Measurements from ENCODE around the gene TFPI2.
"Not testable (repeated sequence)": the region's sequence is repeated elsewhere in the genome, so short reads cannot be mapped to it uniquely, and the experiment has no call there.

Gene TFPI2

GRCh38 chr7:93890464-93891068, at the start of gene TFPI2:
Gene TFPI2, minus strand, starts transcription at chr7:93890753. Its CDS starts 75 bp downstream, at chr7:93890678.
- DNase-seq, result no peak

- DNase-seq, result no peak
Observed at GRCh38 chr7:93938293-93938692, 47.7 kb upstream of the TFPI2 start.

DNA sequence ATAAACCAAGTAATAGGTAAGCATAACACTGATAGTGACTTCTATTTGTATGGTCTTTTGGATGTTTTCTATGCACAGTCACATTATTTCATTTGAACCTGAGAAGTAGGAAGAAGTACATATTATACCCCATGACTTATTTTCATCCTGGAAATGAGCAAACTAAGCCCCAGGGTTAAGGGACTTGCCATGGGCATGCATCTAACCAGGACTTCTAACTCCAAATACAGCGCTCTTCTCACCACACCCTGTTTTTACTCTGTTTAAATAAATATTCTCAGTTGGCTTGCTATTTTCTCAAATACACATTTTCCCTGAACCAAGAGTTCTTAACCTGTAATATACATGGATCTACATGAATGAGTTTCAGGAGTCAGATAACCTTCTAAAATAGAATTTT, 47.3 kb upstream of the TFPI2 start:
- DNase-seq, result no peak

- no peak for DNase-seq
Observed at GRCh38 chr7:93935102-93935501, 44.5 kb upstream of the TFPI2 start.

GRCh38 chr7:93933156-93933555, 42.6 kb upstream of the TFPI2 start:
- DNase-seq, result no peak

GRCh38 chr7:93931655-93932054, 41.1 kb upstream of the TFPI2 start:
- no peak for DNase-seq

GRCh38 chr7:93927585-93927984, 37.0 kb upstream of the TFPI2 start:
- DNase-seq, result no peak

- DNase-seq, result no peak
Observed at GRCh38 chr7:93926800-93927199, 36.2 kb upstream of the TFPI2 start.

DNA sequence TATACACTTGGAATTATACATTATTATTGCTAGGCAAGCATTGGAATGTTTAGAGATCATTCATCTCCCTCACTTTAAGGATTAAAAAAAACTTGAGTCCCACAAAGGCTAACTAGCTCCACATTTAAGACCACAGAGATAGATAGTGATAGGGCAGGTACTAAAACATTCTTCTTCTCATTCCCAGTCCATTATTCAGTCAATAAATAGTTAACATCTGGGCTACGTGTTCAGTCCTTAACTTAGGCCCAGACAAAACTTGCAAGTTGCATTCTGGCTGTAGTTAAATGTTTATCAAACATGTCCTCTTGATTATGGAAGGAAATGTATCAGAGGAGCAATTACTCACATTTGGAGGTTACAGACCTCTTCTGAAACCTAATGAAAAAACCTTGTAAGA, 33.4 kb upstream of the TFPI2 start:
- no peak for DNase-seq

GRCh38 chr7:93923296-93923695, 32.7 kb upstream of the TFPI2 start:
- no peak for DNase-seq

GRCh38 chr7:93921607-93922566, 31.3 kb upstream of the TFPI2 start, which contains the start of gene GNG11:
Gene GNG11, plus strand, starts transcription at chr7:93921735. Its CDS starts 403 bp downstream, at chr7:93922138.
- DNase-seq, result no peak

DNA sequence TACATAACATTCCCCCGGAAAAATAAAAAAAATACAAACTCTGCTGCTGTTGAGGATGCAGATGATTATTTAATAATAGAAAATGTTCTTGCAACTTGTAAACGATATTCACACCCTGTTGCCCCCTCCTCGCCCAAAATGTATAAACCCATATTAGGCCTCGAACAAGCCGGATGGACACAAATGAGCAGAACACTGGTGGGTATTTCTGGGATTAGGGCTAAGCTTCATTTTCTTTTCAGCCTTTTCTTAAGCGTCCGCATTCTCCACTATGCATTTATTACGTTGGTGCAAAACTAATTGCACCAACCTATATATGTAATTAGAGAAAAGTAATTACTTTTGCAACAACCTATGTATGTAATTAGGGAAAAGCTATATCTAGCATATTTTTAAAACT, 30.6 kb upstream of the TFPI2 start:
- DNase-seq, result no peak

DNA sequence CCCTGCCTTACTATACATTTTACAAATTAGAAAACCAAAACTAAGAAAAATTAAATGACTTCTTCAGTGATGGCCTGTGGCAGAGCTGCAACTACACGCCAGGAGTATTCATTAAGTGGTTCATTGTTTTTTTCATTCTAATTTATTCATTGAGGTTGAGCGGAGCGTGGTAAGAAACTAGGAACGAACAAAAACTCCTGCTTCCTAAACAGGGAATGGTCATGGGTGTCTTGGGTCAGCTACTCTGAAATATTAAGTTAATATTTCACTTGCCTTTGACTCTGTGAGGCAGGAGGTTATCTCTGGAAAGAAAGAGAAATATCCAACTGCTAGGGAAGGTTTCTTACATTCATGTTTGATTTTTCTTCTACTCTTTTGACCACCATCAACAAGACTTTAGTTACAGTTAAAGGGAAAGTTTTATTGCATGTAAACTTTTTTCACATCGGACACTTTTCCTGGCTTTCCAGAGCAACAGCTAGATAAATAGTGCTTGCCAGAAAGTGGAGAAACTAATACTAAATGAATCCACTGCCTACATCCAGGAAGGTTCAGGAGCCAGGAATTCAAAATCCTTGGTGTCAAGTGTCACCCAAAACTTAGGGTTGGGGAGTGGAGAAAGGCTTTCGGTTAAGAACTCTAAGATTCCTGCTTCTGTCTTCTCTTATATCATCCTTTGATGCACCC, 30.1 kb upstream of the TFPI2 start:
- DNase-seq, result no peak

- DNase-seq, result not testable (repeated sequence)
Observed at GRCh38 chr7:93916315-93916714, 25.8 kb upstream of the TFPI2 start.

DNA sequence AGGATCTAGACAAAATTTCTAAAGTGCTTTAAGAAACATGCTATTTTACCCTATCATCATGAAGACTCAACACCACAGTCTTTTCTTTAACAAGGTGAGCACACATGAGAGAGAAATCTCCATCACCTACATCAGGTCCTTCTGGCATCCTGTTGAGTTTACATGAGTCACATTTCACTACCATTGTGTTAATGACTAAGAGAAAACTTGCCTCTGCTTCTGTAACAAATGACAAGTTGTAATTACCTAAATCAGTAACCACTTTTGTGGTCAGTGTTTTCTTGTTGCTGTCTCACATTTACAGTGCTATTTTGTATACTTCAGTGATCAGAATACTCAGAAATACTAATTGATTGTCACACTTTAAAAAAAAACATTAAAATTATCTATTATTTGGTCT, 25.3 kb upstream of the TFPI2 start:
- not testable (repeated sequence) for DNase-seq

DNA sequence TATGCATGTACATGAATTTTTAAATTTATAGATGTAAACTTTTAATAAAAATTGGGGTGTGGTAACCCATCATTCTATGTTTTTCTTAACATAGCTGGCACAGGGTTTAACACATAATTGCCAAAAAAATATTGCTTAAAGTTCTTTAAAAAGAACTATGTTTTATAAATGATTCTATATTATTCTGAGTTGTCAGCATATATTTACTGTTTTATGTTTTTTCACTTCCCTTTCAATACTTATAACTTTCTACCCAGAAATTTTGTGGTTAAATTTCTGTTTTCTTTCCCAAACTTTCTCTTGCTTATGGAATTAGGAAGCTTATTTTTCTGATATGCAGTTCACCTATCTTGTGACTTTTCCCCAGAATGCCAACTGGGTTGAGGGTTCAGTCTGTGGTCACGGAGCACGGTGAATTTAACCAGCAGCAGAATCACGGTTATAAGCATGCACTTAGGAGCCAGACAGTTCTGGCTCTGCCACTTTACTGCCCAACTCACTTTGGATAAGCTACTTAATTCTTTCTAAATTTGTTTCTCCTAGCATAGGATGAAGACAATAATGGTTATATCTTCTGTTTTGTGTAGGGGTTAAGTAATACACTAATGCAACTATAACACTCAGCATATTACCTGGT, 24.8 kb upstream of the TFPI2 start:
- DNase-seq, result not testable (repeated sequence)

- DNase-seq, result no peak
Observed at GRCh38 chr7:93914581-93915066, 24.1 kb upstream of the TFPI2 start.

DNA sequence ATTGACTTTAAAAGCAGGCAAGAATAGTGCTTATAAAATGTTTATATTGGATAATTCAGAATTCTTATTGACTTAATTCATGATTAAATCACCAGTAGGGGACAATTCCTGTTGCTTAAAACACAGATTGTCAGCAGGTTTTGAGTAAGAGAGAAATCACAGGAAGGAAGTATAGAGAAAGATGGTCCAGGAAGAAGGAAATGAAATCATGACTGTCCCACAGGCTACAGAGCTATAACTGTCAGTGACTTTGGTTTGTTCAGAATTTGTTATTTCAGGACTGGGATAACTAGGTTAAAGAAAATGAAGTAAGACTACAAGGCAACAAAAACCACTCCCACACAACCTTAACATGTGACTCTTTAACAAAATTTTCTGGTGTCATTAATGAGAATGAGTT, 22.6 kb upstream of the TFPI2 start:
- DNase-seq, result no peak

DNA sequence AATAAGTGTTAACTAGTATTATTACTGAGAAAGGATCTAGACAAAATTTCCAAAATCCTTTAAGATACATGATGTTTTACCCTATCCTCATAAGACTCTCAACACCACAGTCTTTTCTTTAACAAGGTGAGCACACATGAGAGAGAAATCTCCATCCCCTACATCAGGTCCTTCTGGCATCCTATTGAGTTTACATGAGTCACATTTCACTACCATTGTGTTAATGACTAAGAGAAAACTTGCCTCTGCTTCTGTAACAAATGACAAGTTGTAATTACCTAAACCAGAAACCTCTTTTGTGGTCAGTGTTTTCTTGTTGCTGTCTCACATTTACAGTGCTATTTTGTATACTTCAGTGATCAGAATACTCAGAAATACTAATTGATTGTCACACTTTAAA, 21.1 kb upstream of the TFPI2 start:
- DNase-seq, result not testable (repeated sequence)

DNA sequence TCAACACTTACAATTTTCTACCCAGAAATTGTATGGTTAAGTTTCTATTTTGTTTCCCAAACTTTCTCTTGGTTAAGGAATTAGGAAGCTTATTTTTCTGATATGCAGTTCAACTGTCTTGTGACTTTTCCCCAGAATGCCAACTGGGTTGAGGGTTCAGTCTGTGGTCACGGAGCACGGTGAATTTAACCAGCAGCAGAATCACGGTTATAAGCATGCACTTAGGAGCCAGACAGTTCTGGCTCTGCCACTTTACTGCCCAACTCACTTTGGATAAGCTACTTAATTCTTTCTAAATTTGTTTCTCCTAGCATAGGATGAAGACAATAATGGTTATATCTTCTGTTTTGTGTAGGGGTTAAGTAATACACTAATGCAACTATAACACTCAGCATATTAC, 20.7 kb upstream of the TFPI2 start:
- DNase-seq, result not testable (repeated sequence)

DNA sequence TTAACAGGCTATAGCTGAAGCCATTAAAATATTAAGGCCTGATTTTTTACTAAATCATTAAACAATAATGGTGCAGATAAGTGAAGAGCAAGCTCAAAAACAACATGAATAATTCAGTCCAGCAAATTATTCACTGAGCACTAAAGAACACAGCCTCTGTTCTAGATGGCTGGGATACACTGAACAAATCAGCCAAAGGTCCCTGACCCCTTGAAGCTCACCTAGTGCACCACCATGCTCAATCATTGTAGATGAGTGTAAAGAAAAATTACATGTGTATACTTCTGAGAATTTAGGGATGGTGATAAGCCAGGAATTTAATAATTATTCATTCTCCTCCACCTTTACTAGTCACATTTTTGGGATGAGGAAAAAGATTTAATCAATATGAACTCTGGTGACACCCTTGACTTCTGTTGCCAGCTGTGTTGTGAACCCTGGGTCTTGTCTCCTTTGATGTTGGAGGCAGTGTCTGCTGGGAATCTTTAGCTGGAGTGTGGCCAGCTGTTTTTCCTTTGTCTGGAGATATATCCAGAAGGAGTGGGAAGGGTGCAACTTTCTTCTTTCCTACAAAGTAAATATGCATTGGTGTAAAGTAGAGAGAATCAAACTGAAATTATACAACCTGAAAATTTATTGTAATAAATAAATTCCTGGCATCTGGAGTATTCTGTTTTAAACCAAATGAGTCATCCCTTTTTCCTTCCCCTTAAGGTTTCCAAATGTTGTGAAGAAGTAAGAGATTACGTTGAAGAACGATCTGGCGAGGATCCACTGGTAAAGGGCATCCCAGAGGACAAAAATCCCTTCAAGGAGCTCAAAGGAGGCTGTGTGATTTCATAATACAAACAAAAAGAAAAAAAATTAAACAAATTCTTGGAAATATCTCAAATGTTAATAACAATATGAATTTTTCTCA, 19.8 kb upstream of the TFPI2 start:
- no peak for DNase-seq

- DNase-seq, result no peak
Observed at GRCh38 chr7:93906267-93906666, 15.7 kb upstream of the TFPI2 start, which contains the start of gene GNGT1. Gene GNGT1, plus strand, starts transcription at chr7:93906567. Its CDS starts 180 bp downstream, at chr7:93906747.
